ENCODE results near the gene EXTL1. TPM values are rescaled to one million over a fixed set of nuclear protein-coding genes. Genes with fewer than 3 reads are reported as not detected.

Gene EXTL1
- total RNA-seq, 2 donors from 2014 or later, result not detected

DNA sequence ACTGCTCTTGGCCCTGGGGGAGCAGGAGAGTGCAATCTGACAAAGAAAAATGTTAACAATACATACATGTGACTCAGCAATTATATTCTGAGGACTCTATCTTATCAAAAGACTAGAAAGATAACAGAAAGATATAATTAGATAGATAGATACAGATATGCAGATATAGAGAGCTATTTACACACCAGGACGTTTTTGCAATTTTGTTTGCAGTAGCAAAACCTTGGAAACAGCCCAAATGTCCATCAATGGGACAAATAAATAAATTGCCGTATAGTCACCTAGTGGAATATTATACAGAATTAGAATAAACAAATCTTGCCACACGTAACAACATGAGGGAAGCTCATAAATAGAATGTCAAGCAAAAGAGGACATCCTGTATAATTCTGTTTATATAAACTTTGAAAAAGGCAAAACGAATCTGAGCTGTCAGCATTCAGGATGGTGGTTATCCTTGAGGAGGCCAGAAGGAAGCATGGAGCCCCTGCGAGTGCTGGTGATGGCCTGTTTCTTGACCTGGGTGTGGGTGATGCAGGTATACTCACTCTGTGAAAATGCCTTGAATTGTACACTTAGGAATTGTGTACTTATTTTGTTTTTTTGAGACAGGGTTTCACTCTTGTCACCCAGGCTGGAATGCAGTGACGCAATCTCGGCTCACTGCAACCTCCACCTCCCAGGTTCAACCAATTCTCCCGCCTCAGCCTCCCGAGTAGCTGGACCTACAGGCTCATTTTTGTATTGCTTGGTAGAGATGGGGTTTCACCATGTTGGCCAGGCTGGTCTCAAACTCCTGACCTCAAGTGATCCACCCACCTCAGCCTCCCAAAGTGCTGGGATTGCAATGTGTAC is 58.6 kb downstream of the EXTL1 start:
- H3K4me3 Mint-ChIP-seq, result no peak overlapping the region
- ATAC-seq (replicated peaks in 1 of 2), result no peak
- DNase-seq, result no peak
- no peaks in the 10 kb centered on the region for H3K36me3 Mint-ChIP-seq (ENCODE audit: insufficient read depth in 2 of 2)
- peaks cover 13% of the 10 kb centered on the region for H3K27me3 Mint-ChIP-seq (ENCODE audit: low read depth)
- no peak overlapping the region for H3K27ac Mint-ChIP-seq
- H3K9me3 Mint-ChIP-seq, result no peaks in the 10 kb centered on the region
- no peaks in the 10 kb centered on the region for H3K4me1 Mint-ChIP-seq (ENCODE audit: low read depth)

GRCh38 chr1:26081267-26082019 is 59.9 kb downstream of the EXTL1 start:
- H3K27ac Mint-ChIP-seq, result no peak overlapping the region
- H3K27me3 Mint-ChIP-seq (ENCODE audit: low read depth), result peaks cover 18% of the 10 kb centered on the region
- H3K4me1 Mint-ChIP-seq (ENCODE audit: low read depth), result no peaks in the 10 kb centered on the region
- H3K4me3 Mint-ChIP-seq, result no peak overlapping the region
- H3K36me3 Mint-ChIP-seq (ENCODE audit: insufficient read depth in 2 of 2), result no peaks in the 10 kb centered on the region
- no peak for ATAC-seq (replicated peaks in 1 of 2)
- DNase-seq, result no peak
- H3K9me3 Mint-ChIP-seq, result no peaks in the 10 kb centered on the region

GRCh38 chr1:26082020-26082350 is 60.4 kb downstream of the EXTL1 start:
- Mint-ChIP-seq H3K27me3 (ENCODE audit: low read depth) (peaks cover 18% of the 10 kb centered on the region), H3K27ac (no peak overlapping the region), H3K4me3 (no peak overlapping the region), H3K4me1 (ENCODE audit: low read depth) (no peaks in the 10 kb centered on the region), H3K9me3 (no peaks in the 10 kb centered on the region), H3K36me3 (ENCODE audit: insufficient read depth in 2 of 2) (no peaks in the 10 kb centered on the region)
- no peak for ATAC-seq (replicated peaks in 1 of 2)
- DNase-seq, result no peak

- H3K36me3 Mint-ChIP-seq (ENCODE audit: insufficient read depth in 2 of 2), result no peaks in the 10 kb centered on the region
- H3K4me1 Mint-ChIP-seq (ENCODE audit: low read depth), result no peaks in the 10 kb centered on the region
- DNase-seq (no peak), ATAC-seq (replicated peaks in 1 of 2) (no peak)
- H3K9me3 Mint-ChIP-seq, result no peaks in the 10 kb centered on the region
- H3K27ac Mint-ChIP-seq, result no peak overlapping the region
- peaks cover 18% of the 10 kb centered on the region for H3K27me3 Mint-ChIP-seq (ENCODE audit: low read depth)
- no peak overlapping the region for H3K4me3 Mint-ChIP-seq
Measured at GRCh38 chr1:26083208-26083607, 61.6 kb downstream of the EXTL1 start.

- no peaks in the 10 kb centered on the region for H3K9me3 Mint-ChIP-seq
- no peaks in the 10 kb centered on the region for H3K4me1 Mint-ChIP-seq (ENCODE audit: low read depth)
- H3K4me3 Mint-ChIP-seq, result no peak overlapping the region
- ATAC-seq (replicated peaks in 1 of 2) (no peak), DNase-seq (no peak)
- no peaks in the 10 kb centered on the region for H3K36me3 Mint-ChIP-seq (ENCODE audit: insufficient read depth in 2 of 2)
- H3K27ac Mint-ChIP-seq, result no peak overlapping the region
- H3K27me3 Mint-ChIP-seq (ENCODE audit: low read depth), result peaks cover 18% of the 10 kb centered on the region
Measured at GRCh38 chr1:26084091-26084561, 62.6 kb downstream of the EXTL1 start.

GRCh38 chr1:26084844-26085243 is 63.3 kb downstream of the EXTL1 start:
- DNase-seq (no peak), ATAC-seq (replicated peaks in 1 of 2) (no peak)
- Mint-ChIP-seq H3K4me1 (ENCODE audit: low read depth) (no peaks in the 10 kb centered on the region), H3K36me3 (ENCODE audit: insufficient read depth in 2 of 2) (no peaks in the 10 kb centered on the region), H3K27ac (no peak overlapping the region), H3K27me3 (ENCODE audit: low read depth) (peaks cover 21% of the 10 kb centered on the region), H3K9me3 (no peaks in the 10 kb centered on the region), H3K4me3 (no peak overlapping the region)

Other genes with a start within 250 kb of the EXTL1 start
- gene SELENON, start 221.6 kb upstream of the EXTL1 start, total RNA-seq, result 10 to 100 TPM; 29.5 to 31.1 TPM
- gene MTFR1L, start 201.8 kb upstream of the EXTL1 start, total RNA-seq, result 10 to 100 TPM; 34.0 to 39.1 TPM
- 1 to 10 TPM; 6.9 to 9.9 TPM for gene AUNIP, start 162.3 kb upstream of the EXTL1 start, total RNA-seq
- 1 to 10 TPM; 4.6 to 5.1 TPM for gene PAQR7, start 146.1 kb upstream of the EXTL1 start, total RNA-seq
- gene STMN1, start 115.4 kb upstream of the EXTL1 start, total RNA-seq, result 100 to 1,000 TPM; 379 to 478 TPM
- 10 to 100 TPM in 1 of 2 donors, 1 to 10 TPM in 1; 8.4 to 10.1 TPM for gene PAFAH2, start 23.7 kb upstream of the EXTL1 start, total RNA-seq
- gene SLC30A2, start 24.3 kb downstream of the EXTL1 start, total RNA-seq, result not detected
- under 1 TPM in 1 of 2 donors, not detected in 1; 0.35 TPM for gene TRIM63, start 45.9 kb downstream of the EXTL1 start, total RNA-seq
- 10 to 100 TPM; 17.9 to 22.5 TPM for gene PDIK1L, start 90.0 kb downstream of the EXTL1 start, total RNA-seq
- gene FAM110D, start 137.3 kb downstream of the EXTL1 start, total RNA-seq, result not detected
- not detected for gene C1orf232, start 147.2 kb downstream of the EXTL1 start, total RNA-seq
- 10 to 100 TPM; 34.1 to 42.4 TPM for gene ZNF593, start 148.1 kb downstream of the EXTL1 start, total RNA-seq
- not detected for gene ZNF593OS, start 150.1 kb downstream of the EXTL1 start, total RNA-seq
- 1 to 10 TPM; 1.1 to 5.0 TPM for gene CNKSR1, start 155.7 kb downstream of the EXTL1 start, total RNA-seq
- under 1 TPM in 1 of 2 donors, not detected in 1; 0.19 TPM for gene CATSPER4, start 168.8 kb downstream of the EXTL1 start, total RNA-seq
- 10 to 100 TPM; 30.8 to 34.6 TPM for gene CEP85, start 212.4 kb downstream of the EXTL1 start, total RNA-seq

Data from activated T-cell treated with anti-CD3 and anti-CD28 coated beads, Interleukin-2, amount 50 U/mL, for 72 hours (primary cell).